Spleen (tissue), 11 donors: ENCODE data around the gene TLCD3B. TPM values are rescaled to one million over a fixed set of nuclear protein-coding genes. Genes with fewer than 3 reads are reported as not detected.

Source experiments
- DNase-seq: peaks from one replicate; pipeline ENCODE4 v3.0.0-alpha.2; 2020
- H3K27ac ChIP-seq, 8 donors: fragments of 200-600 bp; sonication (generic) in 7 of 8; 1 replicate in 4 of 8; 2 replicates in 4 of 8; pipeline versions ENCODE4 v1.5.0 to v1.8.0; 2016 to 2021; ENCODE audit warnings: inconsistent platforms in 4 of 8, mild to moderate bottlenecking in 4 of 8, moderate library complexity in 1 of 8
- H3K27me3 ChIP-seq, 7 donors: fragments of 200-600 bp; sonication (generic) in 6 of 7; replicated peaks in 1 of 7; 1 replicate in 4 of 7; 2 replicates in 3 of 7; pipeline versions ENCODE4 v1.5.0 to v1.8.0; 2016 to 2021; ENCODE audit warnings: inconsistent platforms in 3 of 7, mild to moderate bottlenecking in 1 of 7
- H3K36me3 ChIP-seq, 6 donors: fragments of 200-600 bp; sonication (generic) in 5 of 6; 1 replicate in 4 of 6; 2 replicates in 2 of 6; pipeline versions ENCODE4 v1.5.0 to v1.8.0; 2016 to 2021; ENCODE audit warnings: inconsistent platforms in 2 of 6
- H3K4me1 ChIP-seq, 6 donors: fragments of 200-600 bp; sonication (generic) in 5 of 6; 1 replicate in 3 of 6; 2 replicates in 3 of 6; pipeline versions ENCODE4 v1.5.0 to v1.8.0; 2016 to 2021; ENCODE audit warnings: inconsistent platforms in 3 of 6
- H3K4me3 ChIP-seq, 8 donors: fragments of 200-600 bp; sonication (generic) in 7 of 8; 1 replicate in 4 of 8; 2 replicates in 4 of 8; pipeline versions ENCODE4 v1.5.0 to v1.8.0; 2016 to 2021; ENCODE audit warnings: inconsistent platforms in 4 of 8, mild to moderate bottlenecking in 4 of 8, moderate library complexity in 2 of 8
- H3K9me3 ChIP-seq, 8 donors: fragments of 200-600 bp; sonication (generic) in 7 of 8; 1 replicate in 4 of 8; 2 replicates in 4 of 8; pipeline versions ENCODE4 v1.5.0 to v1.8.0; 2016 to 2021; ENCODE audit warnings: inconsistent platforms in 4 of 8
- CTCF ChIP-seq, 11 experiments: fragments of 200-600 bp in 7 of 11; fragments of 450-650 bp in 4 of 11; sonication (generic) in 4 of 11; IDR thresholded peaks in 8 of 11; conservative IDR thresholded peaks in 3 of 11; 1 replicate in 7 of 11; 2 replicates in 4 of 11; pipeline versions ENCODE4 v1.4.0 to v1.8.0; 2016 to 2021; ENCODE audit warnings: antibody characterized with exemption in 11 of 11, inconsistent platforms in 4 of 11, mild to moderate bottlenecking in 1 of 11
- POLR2A ChIP-seq, 3 donors: fragments of 450-650 bp; IDR thresholded peaks; one replicate each; pipeline ENCODE4 v1.5.1; 2017; ENCODE audit warnings: antibody characterized with exemption in 3 of 3, mild to moderate bottlenecking in 1 of 3
- POLR2AphosphoS5 ChIP-seq, 3 donors: sonication (generic); formaldehyde crosslinking; IDR thresholded peaks; one replicate each; pipeline ENCODE4 v1.5.1; 2017; ENCODE audit warnings: antibody characterized with exemption in 3 of 3
- WGBS, 5 donors: extraction: QIAGEN DNeasy Blood & Tissue Kit in 3 of 5; methylation state at CpG; one replicate each; pipeline versions ENCODE4 v1.1.5 to v1.1.7; 2013 to 2018; 5-methylcytosine and 5-hydroxymethylcytosine counted together
- intact Hi-C: fragments of 100-400 bp; cut with DNase I; formaldehyde crosslinking; loops from one replicate; pipeline ENCODE4 v1.15.0; 2023; ENCODE audit warnings: low total_unique reads
- polyA plus RNA-seq, 3 donors: library from polyadenylated mRNA; stranded (reverse); fragments of 200-250 nt; gene quantifications; one replicate each; pipeline ENCODE4 v1.2.1, GENCODE V29; 2013
- total RNA-seq, 7 donors: library from RNA; depleted of rRNA in 3 of 7; stranded (reverse); fragments of >200 nt in 3 of 7; fragmentation: NEBNext Ultra II Directional in 4 of 7; extraction: Animal tissue kit (Norgen Biotek cat#: 25700) in 4 of 7; gene quantifications; one replicate each; pipeline versions ENCODE4 v1.1.0 to v1.2.1, GENCODE V29; 2016 to 2021
- donor health status: healthy with polysubstance abuse.
- donor health status: DM: no; HTN: no; CAD: no; lungs with moderate emphysema.
- donor health status: DM: no; HTN: no; CAD: no.
- donor health status: Bipolar disorder and iron deficiency.
- donor health status: healthy.
- donor health status: DM: no; HTN: no; CAD: no.
- donor health status: DM: yes; HTN: yes; CAD: no.

Gene TLCD3B
- total and polyA plus RNA-seq, 10 donors, result 0.09 to 0.10 TPM; not detected in 8

GRCh38 chr16:30028438-30029076 lies 2.5 kb downstream of the TLCD3B start:
- H3K27ac ChIP-seq, result no peak overlapping the region
- no peak for DNase-seq
- peaks cover 7 to 98% (median 52%) of the 10 kb centered on the region in 7 donors for H3K27me3 ChIP-seq
- 17 to 31% (median 20%) methylated on average over 12 to 18 of the region's 18 CpGs for WGBS, 5 donors
- TF ChIP-seq CTCF (IDR thresholded peaks at IDR 0.05 in 8 of 11, conservative IDR thresholded peaks at IDR 0.05 in 3 of 11), result no peak
- TF ChIP-seq POLR2AphosphoS5 (IDR thresholded peaks at IDR 0.05), result no peak
- TF ChIP-seq POLR2A (IDR thresholded peaks at IDR 0.05), result no peak
- H3K9me3 ChIP-seq, result no peaks in the 10 kb centered on the region
- peaks cover 0 to 21% (median 12%) of the 10 kb centered on the region in 6 donors for H3K4me1 ChIP-seq
- no peak overlapping the region for H3K4me3 ChIP-seq
- intact Hi-C loops, result no loop called here
- H3K36me3 ChIP-seq, result no peaks in the 10 kb centered on the region

- intact Hi-C loops, result no loop called here
- no peak overlapping the region for H3K4me3 ChIP-seq
- WGBS, 5 donors, result 40 to 54% (median 49%) methylated on average over 12 to 13 of the region's 13 CpGs
- no peaks in the 10 kb centered on the region for H3K9me3 ChIP-seq
- no peak overlapping the region for H3K27ac ChIP-seq
- H3K4me1 ChIP-seq, result peaks cover 0 to 21% (median 12%) of the 10 kb centered on the region in 6 donors
- no peak for DNase-seq
- H3K27me3 ChIP-seq, result peaks cover 7 to 91% (median 45%) of the 10 kb centered on the region in 7 donors
- no peaks in the 10 kb centered on the region for H3K36me3 ChIP-seq
- TF ChIP-seq POLR2AphosphoS5 (IDR thresholded peaks at IDR 0.05) (no peak), CTCF (IDR thresholded peaks at IDR 0.05 in 8 of 11, conservative IDR thresholded peaks at IDR 0.05 in 3 of 11) (no peak), POLR2A (IDR thresholded peaks at IDR 0.05) (no peak)
These were observed 3.3 kb downstream of the TLCD3B start for GRCh38 chr16:30027588-30028437.

GRCh38 chr16:30026449-30026848 lies 4.6 kb downstream of the TLCD3B start:
- Histone ChIP-seq H3K36me3 (no peaks in the 10 kb centered on the region), H3K9me3 (no peaks in the 10 kb centered on the region), H3K4me3 (no peak overlapping the region), H3K27me3 (peaks cover 3 to 77% (median 32%) of the 10 kb centered on the region in 7 donors), H3K27ac (no peak overlapping the region), H3K4me1 (peaks cover 0 to 17% (median 12%) of the 10 kb centered on the region in 6 donors)
- no peak for TF ChIP-seq POLR2A (IDR thresholded peaks at IDR 0.05)
- no peak for TF ChIP-seq CTCF (IDR thresholded peaks at IDR 0.05 in 8 of 11, conservative IDR thresholded peaks at IDR 0.05 in 3 of 11)
- no peak for TF ChIP-seq POLR2AphosphoS5 (IDR thresholded peaks at IDR 0.05)
- WGBS, 5 donors, result 83 to 94% (median 90%) methylated on average over 13 to 18 of the region's 18 CpGs
- no peak for DNase-seq
- intact Hi-C loops, result no loop called here

- WGBS, 5 donors, result 54 to 70% (median 64%) methylated on average over 6 to 7 of the region's 7 CpGs
- Histone ChIP-seq H3K27me3 (peaks cover 0 to 69% (median 25%) of the 10 kb centered on the region in 7 donors), H3K9me3 (no peaks in the 10 kb centered on the region), H3K36me3 (no peaks in the 10 kb centered on the region), H3K27ac (no peak overlapping the region), H3K4me1 (peaks cover 0 to 17% (median 14%) of the 10 kb centered on the region in 6 donors), H3K4me3 (no peak overlapping the region)
- no peak for DNase-seq
- intact Hi-C loops, result no loop called here
- TF ChIP-seq CTCF (IDR thresholded peaks at IDR 0.05 in 8 of 11, conservative IDR thresholded peaks at IDR 0.05 in 3 of 11), result no peak
- no peak for TF ChIP-seq POLR2A (IDR thresholded peaks at IDR 0.05)
- no peak for TF ChIP-seq POLR2AphosphoS5 (IDR thresholded peaks at IDR 0.05)
These were observed 5.5 kb downstream of the TLCD3B start for GRCh38 chr16:30025574-30025973.
